Measurements from ENCODE around the gene BRME1. TPM values are rescaled to one million over a fixed set of nuclear protein-coding genes. Genes with fewer than 3 reads are reported as not detected.

BRME1 gene
- total RNA-seq, 1 experiment from 2014 or later, result 13.9 TPM

- H3K27ac ChIP-seq, result no peak overlapping the region
- H3K9me3 ChIP-seq (ENCODE audit: insufficient read depth, low read depth), result no peaks in the 10 kb centered on the region
- no peak overlapping the region for H2AFZ ChIP-seq
- DNase-seq, result no peak
- no peak for TF ChIP-seq CTCF (conservative IDR thresholded peaks at IDR 0.05)
- no peak for TF ChIP-seq EZH2 (IDR thresholded peaks at IDR 0.05; ENCODE audit: low read depth)
- no peaks in the 10 kb centered on the region for H3K9me2 ChIP-seq (ENCODE audit: insufficient read depth)
- no peak overlapping the region for H3K4me2 ChIP-seq
- intact Hi-C loops (cut with micrococcal nuclease; ENCODE audit: unreplicated experiment), result no loop called here
- no peaks in the 10 kb centered on the region for H3K4me1 ChIP-seq (replicated peaks; ENCODE audit: insufficient read depth)
- H3K36me3 ChIP-seq (ENCODE audit: low read depth), result no peaks in the 10 kb centered on the region
- H3F3A ChIP-seq (ENCODE audit: insufficient read depth, low read depth), result peaks cover 26% of the 10 kb centered on the region
- ChIA-PET POLR2A (ENCODE audit: unreplicated experiment) (no interaction called here), CTCF (no interaction called here)
- 0 out of 2 replicates have a peak, but pooled peaks cover 2% of the 10 kb centered on the region for H4K20me1 ChIP-seq (ENCODE audit: insufficient read depth)
- no TSS peak for BruUV-seq (replicated peaks)
- no peaks in the 10 kb centered on the region for H3K27me3 ChIP-seq (ENCODE audit: insufficient read depth, low read depth)
- H3K4me3 ChIP-seq, result no peak overlapping the region
- H3K79me2 ChIP-seq (ENCODE audit: low read depth), result no peaks in the 10 kb centered on the region
Measured at GRCh38 chr19:13929340-13929739, 23.4 kb upstream of the BRME1 start.

GRCh38 chr19:13926715-13927114 is 20.8 kb upstream of the BRME1 start:
- DNase-seq, result no peak
- ChIA-PET POLR2A (ENCODE audit: unreplicated experiment) (interaction anchor here (0.6 kb wide), 1 partner anchor 51 kb away, joined by 3 read pairs; no protein-coding TSS in a partner anchor), CTCF (no interaction called here)
- Histone ChIP-seq H4K20me1 (ENCODE audit: insufficient read depth) (0 out of 2 replicates have a peak, but pooled peaks cover 2% of the 10 kb centered on the region), H3K27ac (no peak overlapping the region), H3K9me2 (ENCODE audit: insufficient read depth) (no peaks in the 10 kb centered on the region), H3K9me3 (ENCODE audit: insufficient read depth, low read depth) (no peaks in the 10 kb centered on the region), H3K79me2 (ENCODE audit: low read depth) (no peaks in the 10 kb centered on the region), H3K4me3 (no peak overlapping the region), H3F3A (ENCODE audit: insufficient read depth, low read depth) (peaks cover 24% of the 10 kb centered on the region), H3K36me3 (ENCODE audit: low read depth) (peaks cover 6% of the 10 kb centered on the region), H3K4me1 (replicated peaks; ENCODE audit: insufficient read depth) (no peaks in the 10 kb centered on the region), H3K27me3 (ENCODE audit: insufficient read depth, low read depth) (no peaks in the 10 kb centered on the region), H3K4me2 (no peak overlapping the region), H2AFZ (no peak overlapping the region)
- intact Hi-C loops (cut with micrococcal nuclease; ENCODE audit: unreplicated experiment), result no loop called here
- BruUV-seq (replicated peaks), result no TSS peak
- TF ChIP-seq EZH2 (IDR thresholded peaks at IDR 0.05; ENCODE audit: low read depth) (no peak), CTCF (conservative IDR thresholded peaks at IDR 0.05) (no peak)

- TF ChIP-seq CTCF (conservative IDR thresholded peaks at IDR 0.05) (no peak), EZH2 (IDR thresholded peaks at IDR 0.05; ENCODE audit: low read depth) (no peak)
- no peaks in the 10 kb centered on the region for H3K4me1 ChIP-seq (replicated peaks; ENCODE audit: insufficient read depth)
- peaks cover 13% of the 10 kb centered on the region for H3K36me3 ChIP-seq (ENCODE audit: low read depth)
- H3K4me2 ChIP-seq, result no peak overlapping the region
- no peak overlapping the region for H2AFZ ChIP-seq
- H3F3A ChIP-seq (ENCODE audit: insufficient read depth, low read depth), result peaks cover 24% of the 10 kb centered on the region
- no peak for DNase-seq
- no TSS peak for BruUV-seq (replicated peaks)
- CTCF ChIA-PET, result no interaction called here
- POLR2A ChIA-PET (ENCODE audit: unreplicated experiment), result no interaction called here
- intact Hi-C loops (cut with micrococcal nuclease; ENCODE audit: unreplicated experiment), result no loop called here
- no peaks in the 10 kb centered on the region for H3K9me2 ChIP-seq (ENCODE audit: insufficient read depth)
- H3K27ac ChIP-seq, result no peak overlapping the region
- H3K4me3 ChIP-seq, result no peak overlapping the region
- H4K20me1 ChIP-seq (ENCODE audit: insufficient read depth), result 0 out of 2 replicates have a peak, but pooled peaks cover 2% of the 10 kb centered on the region
- no peaks in the 10 kb centered on the region for H3K79me2 ChIP-seq (ENCODE audit: low read depth)
- no peaks in the 10 kb centered on the region for H3K27me3 ChIP-seq (ENCODE audit: insufficient read depth, low read depth)
- no peaks in the 10 kb centered on the region; the same call in 1 of the 2 replicates for H3K9me3 ChIP-seq (ENCODE audit: insufficient read depth, low read depth)
Measured at GRCh38 chr19:13926010-13926409, 20.1 kb upstream of the BRME1 start.
